K562 treated with DMSO at 1 percent for 12 hours (cell line): ENCODE results near the gene LSM8. TPM values are rescaled to one million over a fixed set of nuclear protein-coding genes. Genes with fewer than 3 reads are reported as not detected.

ENCODE experiments used
- total RNA-seq: library from RNA; unstranded; fragments of 300-600 nt; gene quantifications from 2 replicates; pipeline ENCODE4 v1.2.3, GENCODE V29; 2022; ENCODE audit not compliant: insufficient read depth

LSM8 gene
- total RNA-seq = 44.5 and 111 TPM in 2 replicates

GRCh38 chr7:118183786-118184564 is at the start of gene LSM8:
TSS of gene LSM8 (plus strand) at chr7:118184164. CDS start at chr7:118184224, 60 bp downstream.

GRCh38 chr7:118224521-118224920 is 40.6 kb downstream of the LSM8 start, which contains the start of gene ANKRD7:
TSS of gene ANKRD7 (plus strand) at chr7:118224704. CDS start at chr7:118224831, 127 bp downstream.

Other genes starting within 250 kb of the LSM8 start
- not detected in 2 replicates for gene ANKRD7, start 40.5 kb downstream of the LSM8 start, total RNA-seq